ENCODE measurements around the gene CYTH1.

The CYTH1 gene

GRCh38 chr17:78797691-78798585 lies 15.9 kb upstream of the CYTH1 start:
- no peak for DNase-seq (ENCODE audit: extremely low read depth, low read depth)

DNA sequence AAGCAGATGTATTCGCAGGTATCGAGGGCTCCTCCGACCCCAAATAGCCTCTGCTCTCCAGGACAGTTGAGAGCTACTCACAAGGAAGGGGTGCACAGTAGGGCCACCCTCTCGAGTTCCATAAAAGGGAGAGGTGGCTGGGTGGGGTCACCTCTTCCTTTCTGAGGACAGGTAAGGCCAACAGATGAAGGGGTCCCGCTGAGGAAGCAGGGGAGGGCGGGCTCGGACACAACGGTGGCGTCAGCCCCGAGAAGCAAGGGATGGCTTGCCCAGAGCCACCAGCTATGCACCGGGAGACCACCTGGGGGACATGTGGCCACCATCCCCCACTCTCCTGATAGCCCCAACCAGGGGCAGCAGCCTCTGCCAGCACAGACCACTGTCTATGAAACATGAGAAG lies 15.1 kb upstream of the CYTH1 start:
- no peak for DNase-seq (ENCODE audit: extremely low read depth, low read depth)
- TF ChIP-seq, protein P1, sequence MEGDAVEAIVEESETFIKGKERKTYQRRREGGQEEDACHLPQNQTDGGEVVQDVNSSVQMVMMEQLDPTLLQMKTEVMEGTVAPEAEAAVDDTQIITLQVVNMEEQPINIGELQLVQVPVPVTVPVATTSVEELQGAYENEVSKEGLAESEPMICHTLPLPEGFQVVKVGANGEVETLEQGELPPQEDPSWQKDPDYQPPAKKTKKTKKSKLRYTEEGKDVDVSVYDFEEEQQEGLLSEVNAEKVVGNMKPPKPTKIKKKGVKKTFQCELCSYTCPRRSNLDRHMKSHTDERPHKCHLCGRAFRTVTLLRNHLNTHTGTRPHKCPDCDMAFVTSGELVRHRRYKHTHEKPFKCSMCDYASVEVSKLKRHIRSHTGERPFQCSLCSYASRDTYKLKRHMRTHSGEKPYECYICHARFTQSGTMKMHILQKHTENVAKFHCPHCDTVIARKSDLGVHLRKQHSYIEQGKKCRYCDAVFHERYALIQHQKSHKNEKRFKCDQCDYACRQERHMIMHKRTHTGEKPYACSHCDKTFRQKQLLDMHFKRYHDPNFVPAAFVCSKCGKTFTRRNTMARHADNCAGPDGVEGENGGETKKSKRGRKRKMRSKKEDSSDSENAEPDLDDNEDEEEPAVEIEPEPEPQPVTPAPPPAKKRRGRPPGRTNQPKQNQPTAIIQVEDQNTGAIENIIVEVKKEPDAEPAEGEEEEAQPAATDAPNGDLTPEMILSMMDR (IDR thresholded peaks at IDR 0.05; ENCODE audit: low read depth, low read length), result no peak

More at GRCh38 chr17:78797691-78798585, 15.9 kb upstream of the CYTH1 start:
- TF ChIP-seq, protein P1 (IDR thresholded peaks at IDR 0.05; ENCODE audit: low read depth, low read length), result no peak

DNA sequence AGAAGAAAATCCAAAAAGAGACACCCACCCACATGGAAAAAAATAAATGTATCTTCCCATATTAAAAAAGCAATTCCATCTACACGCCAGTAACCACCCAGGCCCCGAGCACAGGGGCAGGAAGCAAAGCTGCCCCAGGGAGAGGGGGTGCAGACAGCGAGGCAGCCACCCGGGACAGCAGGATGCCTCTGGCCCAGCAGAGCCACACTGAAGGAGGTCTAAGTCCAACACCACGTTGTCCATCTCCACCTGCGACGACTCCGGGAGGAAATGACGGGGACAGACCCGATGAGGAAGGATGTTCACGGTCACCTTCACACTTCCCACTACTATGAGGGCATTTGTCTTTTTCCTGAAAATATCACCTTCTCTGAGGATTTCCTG lies 14.4 kb upstream of the CYTH1 start:
- DNase-seq (ENCODE audit: extremely low read depth, low read depth), result no peak

DNA sequence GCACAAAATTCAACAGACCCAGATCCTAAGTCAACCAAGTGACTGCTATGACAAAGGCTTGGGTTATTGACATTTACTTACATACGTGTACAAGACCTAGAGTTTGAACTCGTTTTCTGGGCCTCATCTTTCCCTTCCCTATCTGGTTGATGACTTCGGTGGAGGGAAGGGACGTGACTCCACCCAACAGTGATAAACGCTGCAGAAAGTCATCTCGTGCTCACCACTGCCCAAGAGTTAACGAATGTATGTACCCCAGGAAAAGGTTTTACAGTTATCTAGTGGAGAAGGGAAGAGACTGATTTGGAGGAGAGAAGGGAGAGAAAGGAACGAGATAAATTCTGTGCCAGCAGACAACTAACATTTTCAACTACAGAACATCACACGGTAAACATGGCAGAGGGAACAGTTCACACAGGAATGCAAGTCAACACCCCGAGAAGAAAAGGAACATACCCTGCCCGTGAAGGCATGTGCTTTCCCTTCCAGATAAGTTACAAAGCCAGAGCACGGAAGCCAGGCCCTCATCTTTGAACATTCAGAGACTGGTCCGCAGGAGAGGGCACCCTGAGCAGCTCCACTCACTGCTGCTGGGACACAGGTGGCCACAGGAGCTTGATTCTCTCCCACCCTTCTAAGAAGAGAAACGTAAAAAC lies 13.9 kb upstream of the CYTH1 start:
- no peak for DNase-seq (ENCODE audit: extremely low read depth, low read depth)
- TF ChIP-seq, protein P1 (IDR thresholded peaks at IDR 0.05; ENCODE audit: low read depth, low read length), result no peak

More for the DNA sequence above, 14.4 kb upstream of the CYTH1 start:
- TF ChIP-seq, protein P1 (IDR thresholded peaks at IDR 0.05; ENCODE audit: low read depth, low read length), result no peak

DNA sequence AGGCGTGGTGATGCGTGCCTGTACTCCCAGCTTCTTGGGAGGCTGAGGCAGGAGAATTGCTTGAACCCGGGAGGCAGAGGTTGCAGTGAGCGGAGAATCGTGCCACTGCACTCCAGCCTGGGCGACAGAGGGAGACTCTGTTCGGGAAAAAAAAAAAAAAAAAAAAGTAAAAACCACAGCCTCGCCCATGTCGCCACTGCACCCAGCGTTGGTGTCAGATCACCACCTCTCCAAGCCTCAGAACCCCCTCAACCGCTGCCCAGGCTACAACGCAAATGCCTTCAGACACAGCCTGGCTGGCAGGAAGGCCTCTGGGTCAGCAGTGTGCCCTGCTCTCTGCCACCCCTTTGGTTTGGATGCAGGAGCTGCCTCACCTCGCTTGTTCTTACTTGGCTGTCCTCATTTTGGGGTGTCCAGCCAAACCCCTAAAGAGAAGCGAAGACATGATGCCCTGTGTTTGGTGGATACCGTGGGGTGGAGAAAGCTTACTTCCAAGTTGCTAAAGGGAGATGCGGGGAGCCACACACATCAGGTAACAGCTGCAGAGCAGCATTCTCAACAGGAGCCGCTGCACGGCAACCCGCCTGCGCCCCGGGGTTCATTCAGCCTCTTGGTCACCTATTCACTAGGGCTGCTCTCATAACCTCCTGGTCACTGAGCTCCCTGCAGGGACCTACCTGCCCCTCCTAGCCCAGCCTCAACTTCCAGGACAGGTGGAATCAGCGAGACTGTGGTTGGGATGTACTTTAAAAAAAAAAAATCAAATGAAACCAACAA lies 13.0 kb upstream of the CYTH1 start:
- no peak for DNase-seq (ENCODE audit: extremely low read depth, low read depth)
- TF ChIP-seq, protein P1 (IDR thresholded peaks at IDR 0.05; ENCODE audit: low read depth, low read length), result no peak

DNA sequence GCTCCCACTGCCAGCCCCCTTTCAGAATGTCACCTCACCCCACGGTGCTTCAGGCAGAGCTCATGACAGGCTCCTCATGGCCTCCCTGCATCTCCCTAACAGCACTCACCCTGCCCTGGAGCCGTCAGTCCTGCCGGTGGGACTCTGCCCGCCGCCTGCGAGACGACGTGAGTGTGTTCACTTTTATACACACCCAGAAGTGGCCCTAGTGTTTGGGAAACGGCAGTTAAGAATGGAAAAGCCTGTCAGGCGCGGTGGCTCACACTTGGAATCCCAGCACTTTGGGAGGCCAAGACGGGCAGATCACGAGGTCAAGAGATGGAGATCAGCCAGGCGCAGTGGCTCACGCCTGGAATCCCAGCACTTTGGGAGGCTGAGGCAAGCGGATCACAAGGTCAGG lies 12.3 kb upstream of the CYTH1 start:
- TF ChIP-seq, protein P1 (IDR thresholded peaks at IDR 0.05; ENCODE audit: low read depth, low read length), result no peak
- DNase-seq (ENCODE audit: extremely low read depth, low read depth), result no peak

Data from AG09319 (cell line).